ENCODE measurements around the gene PRR13.
A peak's percentile ranks its signal among the peaks of the same experiment; 100 is the strongest.

The PRR13 gene

DNA sequence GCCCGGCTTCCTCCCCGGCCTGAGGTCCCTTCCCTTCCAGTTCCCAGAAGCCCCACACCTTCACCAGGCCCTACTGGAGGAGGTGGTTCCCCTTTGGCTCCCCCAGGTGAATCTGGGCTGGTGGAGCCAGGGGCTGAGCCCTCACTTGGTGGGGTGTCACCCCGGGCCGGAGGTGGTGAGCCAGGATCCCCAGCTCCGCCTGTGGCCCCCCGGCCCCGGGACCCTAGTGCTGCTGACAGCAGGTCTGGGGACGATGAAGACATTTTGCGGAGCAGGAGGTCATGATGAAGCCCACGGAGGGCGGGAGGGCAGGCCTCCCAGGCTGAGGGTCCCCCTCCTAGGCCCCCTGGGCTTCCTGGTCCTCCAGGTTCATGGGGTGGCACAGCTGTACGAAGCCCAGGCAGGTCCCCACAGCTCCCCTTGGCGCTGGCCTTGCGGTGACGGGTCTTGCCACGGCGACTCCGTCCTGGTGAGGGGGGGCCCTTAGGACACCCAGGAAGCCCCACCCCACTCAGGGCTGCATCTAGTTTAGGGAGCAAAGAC, 41.2 kb downstream of the PRR13 start:
- H3K27ac ChIP-seq = no peak overlapping the region
- DNase-seq (ENCODE audit: low read depth, low spot score) = no peak
- H3K9me3 ChIP-seq (ENCODE audit: low read depth, low read length) = no peaks in the 10 kb centered on the region
- H3K36me3 ChIP-seq (ENCODE audit: insufficient read depth, low read length) = peaks cover 61% of the 10 kb centered on the region
- no peak overlapping the region for H3K9ac ChIP-seq (ENCODE audit: insufficient read length)
- no peak for TF ChIP-seq EZH2 (IDR thresholded peaks at IDR 0.05)
- no peak for TF ChIP-seq FOXP2 (optimal IDR thresholded peaks at IDR 0.05; ENCODE audit: control extremely low read depth, extremely low read length, insufficient read depth)
- TF ChIP-seq POLR2AphosphoS5 (IDR thresholded peaks at IDR 0.05; ENCODE audit: borderline replicate concordance, low read depth, low read length) = no peak; the same call in 1 of the 2 replicates
- H3K4me3 ChIP-seq = no peak overlapping the region

DNA sequence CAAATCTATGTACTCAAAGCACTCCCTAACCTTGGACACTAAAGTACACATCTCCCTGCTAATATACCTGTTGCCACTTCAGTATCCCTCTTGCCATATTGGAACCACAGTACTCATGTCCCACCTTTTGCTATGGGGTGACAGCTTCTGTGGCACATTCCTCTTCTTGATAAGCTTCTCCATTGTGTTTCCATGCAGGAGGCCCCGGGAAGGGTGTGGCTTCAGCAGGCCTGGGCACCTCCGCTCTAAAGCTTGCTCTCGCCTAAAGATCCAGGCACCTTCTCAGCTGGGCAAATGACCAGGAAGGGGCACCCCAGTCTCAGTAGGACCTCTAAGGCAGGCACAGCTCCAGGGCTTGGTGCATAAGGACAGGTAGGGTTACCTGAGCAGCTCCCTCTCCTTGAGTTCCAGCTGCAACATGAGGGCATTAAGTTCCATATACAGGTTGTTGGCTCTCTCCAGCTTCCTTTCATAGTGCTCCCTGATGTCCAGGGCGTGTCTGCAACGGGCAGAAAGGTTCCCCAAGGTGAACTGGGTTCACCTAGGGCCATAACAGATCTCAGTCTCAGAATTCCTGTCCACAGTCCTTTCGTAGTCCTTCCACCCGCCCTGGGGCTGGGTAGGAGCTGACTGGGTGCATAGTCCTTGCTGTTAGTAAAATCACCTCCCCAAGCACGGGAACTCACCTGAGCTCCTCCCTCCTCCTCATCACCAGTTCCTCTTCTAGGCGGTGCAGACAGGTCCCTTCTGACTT, 41.9 kb downstream of the PRR13 start:
- DNase-seq (ENCODE audit: low read depth, low spot score) = no peak
- TF ChIP-seq FOXP2 (optimal IDR thresholded peaks at IDR 0.05; ENCODE audit: control extremely low read depth, extremely low read length, insufficient read depth) (no peak), POLR2AphosphoS5 (IDR thresholded peaks at IDR 0.05; ENCODE audit: borderline replicate concordance, low read depth, low read length) (no peak; the same call in none of the 2 replicates), EZH2 (IDR thresholded peaks at IDR 0.05) (no peak)
- H3K27ac ChIP-seq = 0 out of 2 replicates have a peak overlapping the region, but pooled peaks have one; percentile 28
- H3K9me3 ChIP-seq (ENCODE audit: low read depth, low read length) = no peaks in the 10 kb centered on the region
- H3K9ac ChIP-seq (ENCODE audit: insufficient read length) = no peak overlapping the region
- no peak overlapping the region for H3K4me3 ChIP-seq
- peaks cover 53% of the 10 kb centered on the region for H3K36me3 ChIP-seq (ENCODE audit: insufficient read depth, low read length)

DNA sequence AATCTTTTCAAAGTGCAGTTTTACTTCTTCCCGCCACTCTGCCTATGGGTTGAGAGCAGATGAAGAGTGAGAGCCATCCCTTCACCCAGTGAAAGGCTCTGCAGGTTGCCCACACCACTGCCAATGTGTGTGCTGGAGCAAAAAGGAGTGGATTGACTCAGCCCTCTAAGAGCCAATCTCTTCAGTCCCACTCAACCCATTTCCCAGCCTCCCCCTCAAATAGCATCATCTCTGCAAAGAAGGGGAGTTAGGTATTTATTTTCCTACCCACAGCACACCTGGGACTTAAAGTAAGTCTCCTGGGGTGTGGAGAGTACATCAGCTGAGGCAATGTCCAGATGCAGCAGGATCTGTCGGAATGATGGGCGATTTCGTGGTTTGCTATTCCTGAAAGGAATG, 42.4 kb downstream of the PRR13 start:
- peaks cover 48% of the 10 kb centered on the region for H3K36me3 ChIP-seq (ENCODE audit: insufficient read depth, low read length)
- TF ChIP-seq FOXP2 (optimal IDR thresholded peaks at IDR 0.05; ENCODE audit: control extremely low read depth, extremely low read length, insufficient read depth) (no peak), POLR2AphosphoS5 (IDR thresholded peaks at IDR 0.05; ENCODE audit: borderline replicate concordance, low read depth, low read length) (no peak), EZH2 (IDR thresholded peaks at IDR 0.05) (no peak)
- H3K27ac ChIP-seq = peak overlapping the region; percentile 61; the same call in 1 of the 2 replicates
- no peaks in the 10 kb centered on the region for H3K9me3 ChIP-seq (ENCODE audit: low read depth, low read length)
- DNase-seq (ENCODE audit: low read depth, low spot score) = no peak
- H3K9ac ChIP-seq (ENCODE audit: insufficient read length) = no peak overlapping the region
- H3K4me3 ChIP-seq = no peak overlapping the region

GRCh38 chr12:53484686-53485575, 43.4 kb downstream of the PRR13 start:
- no peaks in the 10 kb centered on the region for H3K9me3 ChIP-seq (ENCODE audit: low read depth, low read length)

GRCh38 chr12:53485955-53486735, 44.6 kb downstream of the PRR13 start:
- H3K36me3 ChIP-seq (ENCODE audit: insufficient read depth, low read length) = peaks cover 27% of the 10 kb centered on the region

More at GRCh38 chr12:53484686-53485575, 43.4 kb downstream of the PRR13 start:
- DNase-seq (ENCODE audit: low read depth, low spot score) = no peak
- Histone ChIP-seq H3K36me3 (ENCODE audit: insufficient read depth, low read length) (peaks cover 38% of the 10 kb centered on the region), H3K9ac (ENCODE audit: insufficient read length) (no peak overlapping the region), H3K27ac (peak overlapping the region; percentile 61; the same call in 1 of the 2 replicates), H3K4me3 (no peak overlapping the region)
- TF ChIP-seq EZH2 (IDR thresholded peaks at IDR 0.05) (no peak), POLR2AphosphoS5 (IDR thresholded peaks at IDR 0.05; ENCODE audit: borderline replicate concordance, low read depth, low read length) (peak; percentile 43; the same call in 1 of the 2 replicates)

DNA sequence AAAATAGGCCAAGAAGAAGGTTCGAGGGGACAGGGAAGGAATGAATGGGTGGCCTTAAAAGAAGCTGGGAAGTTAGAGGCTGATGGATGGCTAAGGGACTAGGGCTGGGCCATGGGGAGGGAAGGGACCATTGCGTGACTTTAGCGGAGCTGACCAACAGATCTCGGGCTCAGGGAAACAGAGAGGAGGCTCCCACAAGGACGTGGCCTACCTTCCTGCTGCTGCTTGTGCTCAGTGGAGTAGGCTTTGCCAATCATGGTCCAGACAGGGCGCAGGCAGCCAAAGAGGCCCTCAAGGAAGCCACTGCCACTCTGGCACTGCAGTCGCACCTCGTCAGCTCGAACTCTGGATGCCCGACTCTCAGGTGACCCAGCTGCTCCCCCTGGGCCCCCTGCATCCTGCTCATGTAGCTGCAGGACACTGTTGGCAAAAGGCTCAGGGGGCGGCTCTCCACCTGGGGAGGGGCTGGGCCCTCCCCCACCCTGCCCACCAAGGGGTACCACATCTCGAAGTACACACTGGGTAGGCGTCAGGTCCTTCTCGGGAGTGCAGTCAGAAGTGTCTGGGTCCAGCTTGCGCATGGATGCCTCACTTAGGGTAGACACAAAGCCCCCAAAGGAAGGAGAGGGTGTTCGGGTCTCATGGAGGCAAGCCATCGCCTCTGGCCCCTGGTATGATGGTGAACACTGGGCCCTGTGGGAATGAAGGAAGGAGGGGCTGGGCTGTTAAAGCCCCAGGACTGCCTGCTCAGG, 45.4 kb downstream of the PRR13 start:
- no peak overlapping the region for H3K4me3 ChIP-seq
- no peaks in the 10 kb centered on the region for H3K9me3 ChIP-seq (ENCODE audit: low read depth, low read length)
- TF ChIP-seq POLR2AphosphoS5 (IDR thresholded peaks at IDR 0.05; ENCODE audit: borderline replicate concordance, low read depth, low read length) = no peak; the same call in 1 of the 2 replicates
- no peak for TF ChIP-seq FOXP2 (optimal IDR thresholded peaks at IDR 0.05; ENCODE audit: control extremely low read depth, extremely low read length, insufficient read depth)
- no peak for TF ChIP-seq EZH2 (IDR thresholded peaks at IDR 0.05)
- no peak overlapping the region for H3K9ac ChIP-seq (ENCODE audit: insufficient read length)
- H3K27ac ChIP-seq = no peak overlapping the region
- no peak for DNase-seq (ENCODE audit: low read depth, low spot score)
- H3K36me3 ChIP-seq (ENCODE audit: insufficient read depth, low read length) = peaks cover 19% of the 10 kb centered on the region

More at GRCh38 chr12:53485955-53486735, 44.6 kb downstream of the PRR13 start:
- Histone ChIP-seq H3K9ac (ENCODE audit: insufficient read length) (no peak overlapping the region), H3K4me3 (no peak overlapping the region), H3K9me3 (ENCODE audit: low read depth, low read length) (no peaks in the 10 kb centered on the region), H3K27ac (no peak overlapping the region)
- DNase-seq (ENCODE audit: low read depth, low spot score) = no peak
- no peak for TF ChIP-seq FOXP2 (optimal IDR thresholded peaks at IDR 0.05; ENCODE audit: control extremely low read depth, extremely low read length, insufficient read depth)
- no peak; the same call in none of the 2 replicates for TF ChIP-seq POLR2AphosphoS5 (IDR thresholded peaks at IDR 0.05; ENCODE audit: borderline replicate concordance, low read depth, low read length)
- no peak for TF ChIP-seq EZH2 (IDR thresholded peaks at IDR 0.05)

DNA sequence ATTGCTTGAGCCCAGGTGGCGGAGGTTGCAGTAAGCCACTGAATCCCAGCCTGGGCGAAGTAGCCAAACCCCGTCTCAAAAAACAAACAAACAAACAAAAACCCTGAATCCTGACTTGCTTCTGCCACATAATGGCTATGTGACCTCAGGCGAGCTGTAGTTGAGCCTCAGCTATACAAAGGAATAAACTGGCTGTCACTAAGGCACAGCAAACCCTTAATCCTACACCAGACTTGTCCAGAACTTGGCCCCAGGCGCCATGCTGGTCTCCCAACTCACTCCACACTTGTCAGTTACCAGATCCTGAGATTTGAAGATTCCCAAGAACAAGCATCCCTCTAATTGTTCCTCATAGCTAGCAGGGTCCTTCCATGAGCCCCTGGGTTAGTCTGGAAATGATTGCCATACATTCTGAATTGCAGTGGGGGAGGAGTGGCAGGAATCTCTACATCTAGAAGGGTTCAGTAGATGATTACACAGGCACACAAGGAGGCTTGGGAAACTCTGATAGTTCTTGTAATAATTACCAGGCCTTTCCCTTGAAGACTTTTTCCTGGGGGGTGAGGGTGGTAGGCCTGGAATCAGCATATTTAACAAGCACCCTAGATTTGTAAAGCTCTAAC, 47.8 kb downstream of the PRR13 start:
- TF ChIP-seq FOXP2 (optimal IDR thresholded peaks at IDR 0.05; ENCODE audit: control extremely low read depth, extremely low read length, insufficient read depth) (no peak), POLR2AphosphoS5 (IDR thresholded peaks at IDR 0.05; ENCODE audit: borderline replicate concordance, low read depth, low read length) (no peak), EZH2 (IDR thresholded peaks at IDR 0.05) (no peak)
- Histone ChIP-seq H3K27ac (0 out of 2 replicates have a peak overlapping the region, but pooled peaks have one; percentile 35), H3K4me3 (no peak overlapping the region), H3K36me3 (ENCODE audit: insufficient read depth, low read length) (peaks cover 10% of the 10 kb centered on the region; the same call in 1 of the 2 replicates), H3K9me3 (ENCODE audit: low read depth, low read length) (no peaks in the 10 kb centered on the region), H3K9ac (ENCODE audit: insufficient read length) (no peak overlapping the region)
- no peak for DNase-seq (ENCODE audit: low read depth, low spot score)
